ENCODE data around the gene ZNF79. TPM values are rescaled to one million over a fixed set of nuclear protein-coding genes. Genes with fewer than 3 reads are reported as not detected.

Gene ZNF79
- total and polyA plus RNA-seq, 9 of the 15 experiments (the other 6 are each of a cell fraction or from before 2014, with no cell fraction given): 0.62 to 7.0 (median 4.1) TPM

- no peak; a peak in 1 of 4 replicates for TF ChIP-seq BCLAF1 (IDR thresholded peaks at IDR 0.05; ENCODE audit: borderline replicate concordance in 1 of 2, control insufficient read depth in 1 of 2, low read depth in 2 of 2, low read length in 1 of 2)
- TF ChIP-seq RBFOX2 (IDR thresholded peaks at IDR 0.05; ENCODE audit: low read depth, low read length): peak; percentile 53; the same call in 1 of the 2 replicates
- TF ChIP-seq RBBP5 (IDR thresholded peaks at IDR 0.05; ENCODE audit: borderline replicate concordance, insufficient read depth, low read length, poor library complexity, severe bottlenecking): no peak
- TF ChIP-seq CHD2 (IDR thresholded peaks at IDR 0.05; ENCODE audit: low read depth, low read length): peak; percentile 40; the same call in 1 of the 2 replicates
- TF ChIP-seq ZNF507 (tag; conservative IDR thresholded peaks at IDR 0.05): no peak
- peak; percentile 84 for TF ChIP-seq SUPT5H (IDR thresholded peaks at IDR 0.05)
- TF ChIP-seq ZKSCAN8 (CRISPR knock-in tag; IDR thresholded peaks at IDR 0.05): no peak
- no peak for TF ChIP-seq DPF2 (IDR thresholded peaks at IDR 0.05)
- peak; percentile 18; the same call in 1 of the 2 replicates for TF ChIP-seq HBP1 (CRISPR knock-in tag; IDR thresholded peaks at IDR 0.05)
- no peak for TF ChIP-seq ZNF263 (CRISPR knock-in tag; IDR thresholded peaks at IDR 0.05; ENCODE audit: borderline replicate concordance)
- TF ChIP-seq RBM25 (IDR thresholded peaks at IDR 0.05; ENCODE audit: low read depth, low read length, severe bottlenecking): no peak
- peak; percentile 7; the same call in 1 of the 2 replicates for TF ChIP-seq ZNF77 (CRISPR knock-in tag; IDR thresholded peaks at IDR 0.05)
- TF ChIP-seq GMEB1 (CRISPR knock-in tag; IDR thresholded peaks at IDR 0.05): no peak
- peak; percentile 55; the same call in 1 of the 2 replicates for TF ChIP-seq POLR2AphosphoS5 (IDR thresholded peaks at IDR 0.05; ENCODE audit: control insufficient read depth, insufficient read depth, low read depth, low read length)
- no peak for TF ChIP-seq ZNF3 (CRISPR knock-in tag; IDR thresholded peaks at IDR 0.05)
- TF ChIP-seq THRB (CRISPR knock-in tag; conservative IDR thresholded peaks at IDR 0.05): peak; percentile 14; the same call in 1 of the 2 replicates
- TF ChIP-seq THAP7 (CRISPR knock-in tag; IDR thresholded peaks at IDR 0.05): no peak
- TF ChIP-seq ZNF589 (CRISPR knock-in tag; IDR thresholded peaks at IDR 0.05; ENCODE audit: low read depth): no peak
Measured at GRCh38 chr9:127445851-127446712, 21.9 kb downstream of the ZNF79 start (continued).
